A673 (cell line): Measurements from ENCODE around the gene MICAL3. TPM values are rescaled to one million over a fixed set of nuclear protein-coding genes. Genes with fewer than 3 reads are reported as not detected.
"Not testable (repeated sequence)": the region's sequence is repeated elsewhere in the genome, so short reads cannot be mapped to it uniquely, and the experiment has no call there.

Experiments
- BruUV-seq: library from RNA; stranded (reverse); fragments of 400-500 nt; replicated peaks from 2 replicates; lab custom pipeline; 2021; lab: Mats Ljungman, UMichigan
- CTCF ChIA-PET: fragments of 300-600 bp; sonication (Branson Sonifier 250); formaldehyde crosslinking; loops from one replicate; lab custom pipeline; 2022; ENCODE audit warnings: antibody characterized with exemption; lab: Charles Lee
- POLR2A ChIA-PET: fragments of 300-600 bp; sonication (Branson Sonifier 250); formaldehyde crosslinking; loops from one replicate; lab custom pipeline; 2022; ENCODE audit warnings: antibody characterized with exemption; ENCODE audit not compliant: low non-redundant PET; lab: Charles Lee
- DNase-seq: peaks from one replicate; pipeline ENCODE4 v3.0.0-alpha.2; 2015; ENCODE audit warnings: low spot score
- H3K27ac ChIP-seq: fragments of 200-600 bp; sonication (generic); 2 replicates; pipeline ENCODE4 v1.5.1; 2016; ENCODE audit warnings: mixed run types, low read depth, mild to moderate bottlenecking, mixed read lengths, antibody characterized with exemption, low read length; ENCODE audit not compliant: poor library complexity, severe bottlenecking
- H3K27me3 ChIP-seq: fragments of 200-600 bp; sonication (generic); replicated peaks from 2 replicates; pipeline ENCODE4 v1.6.1; 2017; ENCODE audit warnings: mixed run types, low read depth, mild to moderate bottlenecking, mixed read lengths, antibody characterized with exemption, low read length; ENCODE audit not compliant: insufficient read depth, poor library complexity
- H3K36me3 ChIP-seq: fragments of 200-600 bp; sonication (generic); 2 replicates; pipeline ENCODE4 v1.6.1; 2016; ENCODE audit warnings: mixed run types, mild to moderate bottlenecking, mixed read lengths, antibody characterized with exemption, low read length; ENCODE audit not compliant: insufficient read depth, poor library complexity, severe bottlenecking
- H3K4me1 ChIP-seq: fragments of 200-600 bp; sonication (generic); 2 replicates; pipeline ENCODE4 v1.6.1; 2017; ENCODE audit warnings: mixed run types, mild to moderate bottlenecking, mixed read lengths, antibody characterized with exemption, low read length; ENCODE audit not compliant: insufficient read depth, poor library complexity, severe bottlenecking
- H3K4me3 ChIP-seq: fragments of 200-600 bp; sonication (generic); 2 replicates; pipeline ENCODE4 v1.5.1; 2016; ENCODE audit warnings: low read depth, mixed run types, mild to moderate bottlenecking, mixed read lengths, low read length; ENCODE audit not compliant: poor library complexity, severe bottlenecking
- H3K9me3 ChIP-seq: fragments of 200-600 bp; sonication (generic); 2 replicates; pipeline ENCODE4 v1.6.1; 2016; ENCODE audit warnings: mixed run types, low read depth, mild to moderate bottlenecking, mixed read lengths, antibody characterized with exemption, low read length; ENCODE audit not compliant: poor library complexity, severe bottlenecking
- CTCF ChIP-seq: fragments of 300-800, 200-600 bp; sonication (generic); conservative IDR thresholded peaks from 2 replicates; pipeline ENCODE4 v1.5.1; 2017; ENCODE audit warnings: low read depth, mild to moderate bottlenecking, antibody characterized with exemption, low read length, moderate library complexity, mixed read lengths
- EZH2 ChIP-seq: fragments of 200-600 bp; sonication (generic); IDR thresholded peaks from 2 replicates; pipeline ENCODE4 v1.6.1; 2017; ENCODE audit warnings: borderline replicate concordance, low read depth, mild to moderate bottlenecking, mixed read lengths, antibody characterized with exemption, low read length; ENCODE audit not compliant: poor library complexity, severe bottlenecking
- intact Hi-C: fragments of 100-400 bp; cut with micrococcal nuclease; formaldehyde crosslinking; loops from one replicate; pipeline ENCODE4 v1.10.0; 2022; ENCODE audit not compliant: unreplicated experiment
- total RNA-seq: library from RNA; stranded (reverse); gene quantifications from 2 replicates; pipeline ENCODE4 v1.2.3, GENCODE V29; 2021

MICAL3 gene
- total RNA-seq, 1 experiment from 2014 or later = 63.6 TPM

GRCh38 chr22:17985606-17986005 is 38.8 kb downstream of the MICAL3 start:
- Histone ChIP-seq H3K27ac (no peak overlapping the region), H3K4me1 (peaks cover 9% of the 10 kb centered on the region), H3K36me3 (no peaks in the 10 kb centered on the region), H3K4me3 (no peak overlapping the region), H3K27me3 (no peaks in the 10 kb centered on the region), H3K9me3 (no peaks in the 10 kb centered on the region)
- DNase-seq = no peak
- POLR2A ChIA-PET = no interaction called here
- CTCF ChIA-PET = no interaction called here
- intact Hi-C loops = no loop called here
- no peak for TF ChIP-seq EZH2
- no peak for TF ChIP-seq CTCF
- BruUV-seq = no TSS peak

GRCh38 chr22:17985071-17985470 is 39.3 kb downstream of the MICAL3 start:
- DNase-seq, CTCF ChIA-PET, H3K9me3 ChIP-seq, H3K36me3 ChIP-seq, H3K4me3 ChIP-seq, H3K27me3 ChIP-seq, BruUV-seq, H3K27ac ChIP-seq, intact Hi-C loops, POLR2A ChIA-PET: not testable (repeated sequence)
- H3K4me1 ChIP-seq = peaks cover 14% of the 10 kb centered on the region

DNA sequence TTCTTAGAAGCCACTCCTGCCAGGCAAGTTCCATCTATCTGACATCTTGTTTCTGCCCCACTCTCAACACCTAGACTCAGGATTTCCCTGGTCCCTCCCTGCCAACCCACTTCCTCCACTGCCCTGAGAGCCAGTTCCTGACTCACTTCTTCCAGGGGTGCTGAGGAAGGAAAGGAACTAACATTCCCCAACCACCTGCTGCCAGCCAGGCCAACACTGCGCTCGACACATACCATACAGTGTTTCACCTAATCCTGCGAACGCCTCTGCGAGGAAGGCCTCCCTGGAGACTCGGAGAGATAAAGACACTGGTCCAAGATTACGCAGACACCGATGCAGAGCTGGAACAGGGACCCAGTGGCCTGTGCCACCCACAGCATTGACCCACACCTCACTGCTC is 40.2 kb downstream of the MICAL3 start:
- ChIA-PET POLR2A (interaction anchor here (0.6 kb wide), 1 partner anchor 31 kb away, joined by 4 read pairs; no protein-coding TSS in a partner anchor), CTCF (no interaction called here)
- BruUV-seq = no TSS peak
- H3K4me3 ChIP-seq = no peak overlapping the region
- TF ChIP-seq CTCF (no peak), EZH2 (no peak)
- no peaks in the 10 kb centered on the region for H3K36me3 ChIP-seq
- H3K27ac ChIP-seq = no peak overlapping the region
- H3K4me1 ChIP-seq = peaks cover 9% of the 10 kb centered on the region
- intact Hi-C loops = no loop called here
- no peaks in the 10 kb centered on the region for H3K27me3 ChIP-seq
- no peaks in the 10 kb centered on the region for H3K9me3 ChIP-seq
- DNase-seq = no peak

GRCh38 chr22:17982572-17983141 is 41.7 kb downstream of the MICAL3 start:
- H3K36me3 ChIP-seq = no peaks in the 10 kb centered on the region
- intact Hi-C loops = no loop called here
- POLR2A ChIA-PET = no interaction called here
- CTCF ChIA-PET = no interaction called here
- H3K9me3 ChIP-seq = no peaks in the 10 kb centered on the region
- no peak overlapping the region for H3K27ac ChIP-seq
- peaks cover 9% of the 10 kb centered on the region for H3K4me1 ChIP-seq
- H3K27me3 ChIP-seq = no peaks in the 10 kb centered on the region
- DNase-seq = no peak
- no peak for TF ChIP-seq CTCF
- H3K4me3 ChIP-seq = no peak overlapping the region
- BruUV-seq = no TSS peak
